GM10266 (cell line): Measurements from ENCODE around the gene PPP1R10.

Source experiments
- DNase-seq: peaks from one replicate; pipeline ENCODE4 v3.0.0; 2012; ENCODE audit errors: extremely low spot score
- TF ChIP-seq, protein P1 (sequence below): IDR thresholded peaks from 2 replicates; pipeline ENCODE4 v1.5.1; 2012; ENCODE audit warnings: mild to moderate bottlenecking, low read depth; ENCODE audit not compliant: control insufficient read depth, insufficient read depth; ENCODE audit errors: missing control alignments

The PPP1R10 gene

DNA sequence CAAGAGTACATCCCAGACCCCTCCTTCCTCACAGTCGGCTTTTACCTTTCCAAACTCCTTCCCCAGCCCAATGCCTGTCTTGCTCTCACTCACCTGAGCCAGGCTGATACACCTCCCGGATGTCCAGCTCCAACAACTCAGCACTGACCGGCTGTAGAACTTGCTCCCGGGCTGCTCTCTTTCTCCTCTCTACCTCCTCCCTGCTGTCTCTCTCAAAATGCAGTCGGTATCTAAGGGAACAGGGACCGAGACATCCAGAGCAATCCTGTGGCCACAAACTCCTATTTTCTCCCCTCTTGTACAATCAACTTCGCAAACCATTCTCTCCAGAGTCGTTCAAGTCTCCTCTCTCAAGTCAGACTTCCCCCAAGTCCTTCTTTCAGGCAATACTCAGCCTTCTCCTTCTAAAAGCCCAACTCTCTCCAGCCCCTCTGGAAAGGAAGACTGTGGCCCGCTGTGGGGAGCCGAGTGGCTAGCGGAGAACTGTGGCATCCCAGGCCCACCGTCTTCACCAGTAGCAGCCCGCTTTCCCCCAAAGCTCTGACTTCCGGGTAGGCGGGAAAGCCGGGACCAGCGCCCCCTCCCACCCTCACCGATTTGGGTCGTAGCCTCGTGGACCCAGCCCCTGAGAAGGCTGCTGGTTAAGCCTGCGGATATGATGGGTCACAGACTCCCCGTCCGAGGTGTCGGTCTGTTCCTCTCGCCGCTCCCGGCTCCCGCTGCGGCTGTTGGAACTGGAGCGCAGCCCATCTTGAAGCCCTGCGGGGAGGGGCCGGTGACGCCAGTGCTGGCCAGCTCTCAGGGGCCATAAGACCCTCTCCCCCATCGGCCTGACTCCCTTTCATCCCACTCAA lies 61.9 kb downstream of the PPP1R10 start:
- TF ChIP-seq, protein P1, sequence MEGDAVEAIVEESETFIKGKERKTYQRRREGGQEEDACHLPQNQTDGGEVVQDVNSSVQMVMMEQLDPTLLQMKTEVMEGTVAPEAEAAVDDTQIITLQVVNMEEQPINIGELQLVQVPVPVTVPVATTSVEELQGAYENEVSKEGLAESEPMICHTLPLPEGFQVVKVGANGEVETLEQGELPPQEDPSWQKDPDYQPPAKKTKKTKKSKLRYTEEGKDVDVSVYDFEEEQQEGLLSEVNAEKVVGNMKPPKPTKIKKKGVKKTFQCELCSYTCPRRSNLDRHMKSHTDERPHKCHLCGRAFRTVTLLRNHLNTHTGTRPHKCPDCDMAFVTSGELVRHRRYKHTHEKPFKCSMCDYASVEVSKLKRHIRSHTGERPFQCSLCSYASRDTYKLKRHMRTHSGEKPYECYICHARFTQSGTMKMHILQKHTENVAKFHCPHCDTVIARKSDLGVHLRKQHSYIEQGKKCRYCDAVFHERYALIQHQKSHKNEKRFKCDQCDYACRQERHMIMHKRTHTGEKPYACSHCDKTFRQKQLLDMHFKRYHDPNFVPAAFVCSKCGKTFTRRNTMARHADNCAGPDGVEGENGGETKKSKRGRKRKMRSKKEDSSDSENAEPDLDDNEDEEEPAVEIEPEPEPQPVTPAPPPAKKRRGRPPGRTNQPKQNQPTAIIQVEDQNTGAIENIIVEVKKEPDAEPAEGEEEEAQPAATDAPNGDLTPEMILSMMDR, result no peak
- no peak for DNase-seq

DNA sequence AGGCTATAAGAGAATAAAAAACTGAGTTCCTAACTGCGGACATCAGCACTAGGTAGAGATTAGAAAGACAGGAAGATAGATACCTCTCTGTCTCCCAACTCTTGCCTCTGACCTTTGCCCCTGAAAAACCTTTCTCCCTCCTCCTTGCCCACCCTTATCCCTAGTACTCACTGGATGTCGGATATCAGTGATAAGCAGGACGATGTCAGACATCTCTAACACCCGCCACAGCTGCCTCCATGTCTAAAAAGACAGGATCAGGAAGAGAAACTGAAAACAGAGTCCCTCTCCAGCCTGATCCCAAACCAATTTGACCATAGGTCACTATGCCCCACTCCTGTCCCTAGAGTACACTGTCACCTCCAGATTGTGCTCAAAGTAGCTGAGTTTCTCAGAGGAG lies 62.6 kb downstream of the PPP1R10 start:
- DNase-seq, result no peak
- TF ChIP-seq, protein P1, result no peak
